ENCODE results near the gene PFN3.

PFN3 gene

DNA sequence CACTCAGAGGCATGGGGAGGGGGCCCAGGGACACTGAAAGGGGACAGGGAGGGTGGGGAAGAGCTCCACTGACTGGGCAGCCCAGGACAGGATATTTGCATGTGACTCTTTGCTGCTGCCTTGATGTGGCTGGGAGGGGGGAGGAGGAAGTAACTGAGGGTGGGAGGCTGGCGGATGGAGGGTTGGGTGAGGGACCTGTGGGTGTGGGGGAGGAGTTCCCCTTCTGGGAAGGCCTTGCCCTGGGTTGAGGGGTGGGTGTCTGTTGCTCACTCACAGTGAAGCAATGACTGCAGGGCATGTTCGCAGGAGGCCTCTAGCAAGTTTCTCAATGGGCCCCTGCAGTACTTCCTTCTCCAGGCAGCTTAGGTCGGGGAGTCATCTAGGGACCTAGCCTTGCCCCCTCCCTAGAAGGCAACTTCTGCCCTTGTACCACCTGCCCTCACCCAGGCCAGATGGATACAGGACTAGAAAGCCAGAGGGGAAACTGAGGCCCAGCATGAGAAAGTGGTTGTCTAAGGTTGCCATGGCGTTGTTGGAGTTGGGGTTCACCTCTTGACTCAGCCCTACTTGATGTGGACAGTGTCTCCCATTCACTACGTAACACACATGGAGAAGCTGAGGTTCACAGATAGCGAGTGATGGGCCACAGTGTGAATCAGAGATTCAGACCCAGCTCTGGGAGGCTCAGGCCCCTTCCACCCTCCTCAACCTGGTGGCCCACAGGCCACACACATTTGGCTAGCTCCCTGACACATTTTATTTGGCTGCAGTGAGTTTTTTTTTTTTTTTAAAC, 29.0 kb upstream of the PFN3 start:
- H2BK5ac ChIP-seq (ENCODE audit: low read length), result no peak overlapping the region
- peaks cover 11% of the 10 kb centered on the region for H3K79me1 ChIP-seq (ENCODE audit: low read length)
- H3K9ac ChIP-seq (ENCODE audit: low read length), result no peak overlapping the region
- no peak overlapping the region for H3K4ac ChIP-seq (ENCODE audit: low read depth, low read length)
- H2AK5ac ChIP-seq (ENCODE audit: low read length), result no peak overlapping the region
- no peak overlapping the region for H2BK120ac ChIP-seq (ENCODE audit: low read depth, low read length)
- no peak overlapping the region for H3K18ac ChIP-seq (ENCODE audit: low read length)
- no peaks in the 10 kb centered on the region for H3K36me3 ChIP-seq (ENCODE audit: control insufficient read depth, insufficient read depth, low read length)
- no peak overlapping the region for H3K4me3 ChIP-seq (ENCODE audit: low read length)
- peak overlapping the region; percentile 5 for H3K56ac ChIP-seq (ENCODE audit: low read length)
- no peak for DNase-seq
- peaks cover 6% of the 10 kb centered on the region for H3K4me1 ChIP-seq (ENCODE audit: control insufficient read depth, low read depth, low read length)
- no peak overlapping the region for H3K4me2 ChIP-seq (ENCODE audit: low read length)
- peaks cover 5% of the 10 kb centered on the region for H3K79me2 ChIP-seq (ENCODE audit: control insufficient read depth, insufficient read depth, low read length)
- no peak overlapping the region for H3K27ac ChIP-seq (ENCODE audit: low read depth, low read length)
- H3K27me3 ChIP-seq (ENCODE audit: insufficient read depth, low read length, poor library complexity), result no peaks in the 10 kb centered on the region
- no CpG with 5 or more reads among the region's 6 CpGs for WGBS (ENCODE audit: extremely low coverage, insufficient coverage, low lambda C conversion rate)
- H2BK15ac ChIP-seq (replicated peaks; ENCODE audit: low read depth), result no peak overlapping the region
- no peak overlapping the region for H4K5ac ChIP-seq (ENCODE audit: low read length)
- H3K23ac ChIP-seq (ENCODE audit: low read length), result no peak overlapping the region
- no peak overlapping the region for H4K8ac ChIP-seq (ENCODE audit: low read depth, low read length)

- Histone ChIP-seq H3K23ac (ENCODE audit: low read length) (no peak overlapping the region), H2BK5ac (ENCODE audit: low read length) (no peak overlapping the region), H3K4me1 (ENCODE audit: control insufficient read depth, low read depth, low read length) (peaks cover 6% of the 10 kb centered on the region), H3K4me2 (ENCODE audit: low read length) (no peak overlapping the region), H2BK15ac (replicated peaks; ENCODE audit: low read depth) (no peak overlapping the region), H4K5ac (ENCODE audit: low read length) (no peak overlapping the region), H3K27me3 (ENCODE audit: insufficient read depth, low read length, poor library complexity) (no peaks in the 10 kb centered on the region), H3K27ac (ENCODE audit: low read depth, low read length) (no peak overlapping the region), H3K18ac (ENCODE audit: low read length) (no peak overlapping the region), H4K8ac (ENCODE audit: low read depth, low read length) (no peak overlapping the region), H3K56ac (ENCODE audit: low read length) (peak overlapping the region; percentile 5), H3K4me3 (ENCODE audit: low read length) (no peak overlapping the region), H3K79me1 (ENCODE audit: low read length) (peaks cover 11% of the 10 kb centered on the region), H3K36me3 (ENCODE audit: control insufficient read depth, insufficient read depth, low read length) (no peaks in the 10 kb centered on the region), H3K4ac (ENCODE audit: low read depth, low read length) (no peak overlapping the region), H2AK5ac (ENCODE audit: low read length) (no peak overlapping the region), H3K79me2 (ENCODE audit: control insufficient read depth, insufficient read depth, low read length) (peaks cover 5% of the 10 kb centered on the region), H3K9ac (ENCODE audit: low read length) (no peak overlapping the region), H2BK120ac (ENCODE audit: low read depth, low read length) (no peak overlapping the region)
- WGBS (ENCODE audit: extremely low coverage, insufficient coverage, low lambda C conversion rate), result no CpG with 5 or more reads among the region's 10 CpGs
- no peak for DNase-seq
These were observed 28.2 kb upstream of the PFN3 start for GRCh38 chr5:177428574-177429217.

DNA sequence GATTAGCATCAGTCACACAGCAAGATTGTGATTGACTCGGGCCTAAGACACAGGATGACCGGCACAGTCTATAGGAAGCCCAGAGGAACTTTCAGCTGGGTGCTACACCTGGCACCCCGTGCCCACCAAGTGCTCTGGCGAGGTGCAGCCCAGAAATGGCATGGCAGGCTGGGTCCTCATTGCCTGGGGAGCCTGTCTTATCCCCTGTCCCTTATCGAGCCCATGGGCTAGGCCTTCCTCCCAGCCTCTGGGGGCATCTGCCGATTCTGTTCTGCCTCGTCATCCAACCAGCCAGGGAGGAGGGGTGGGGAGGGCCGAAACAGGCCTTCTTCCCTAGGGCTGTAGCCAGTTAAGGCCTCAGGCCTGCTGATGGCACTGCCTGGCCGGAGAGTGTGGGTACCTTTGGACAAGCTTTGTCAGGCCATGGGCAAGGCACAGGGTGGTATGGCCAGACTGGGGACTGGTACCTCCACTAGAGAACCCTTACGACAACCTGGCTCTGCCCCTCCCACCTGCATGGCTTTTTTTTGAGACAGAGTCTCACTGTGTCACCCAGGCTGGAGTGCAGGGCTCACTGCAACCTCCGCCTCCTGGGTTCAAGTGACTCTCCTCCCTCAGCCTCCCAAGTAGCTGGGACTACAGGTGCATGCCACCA, 27.6 kb upstream of the PFN3 start:
- no peak overlapping the region for H3K4me3 ChIP-seq (ENCODE audit: low read length)
- no peaks in the 10 kb centered on the region for H3K27me3 ChIP-seq (ENCODE audit: insufficient read depth, low read length, poor library complexity)
- H3K56ac ChIP-seq (ENCODE audit: low read length), result peak overlapping the region; percentile 94
- no peak overlapping the region for H3K23ac ChIP-seq (ENCODE audit: low read length)
- H3K79me2 ChIP-seq (ENCODE audit: control insufficient read depth, insufficient read depth, low read length), result peaks cover 5% of the 10 kb centered on the region
- H3K4ac ChIP-seq (ENCODE audit: low read depth, low read length), result no peak overlapping the region
- H2BK5ac ChIP-seq (ENCODE audit: low read length), result no peak overlapping the region
- H3K36me3 ChIP-seq (ENCODE audit: control insufficient read depth, insufficient read depth, low read length), result no peaks in the 10 kb centered on the region
- H3K27ac ChIP-seq (ENCODE audit: low read depth, low read length), result no peak overlapping the region
- no CpG with 5 or more reads among the region's 11 CpGs for WGBS (ENCODE audit: extremely low coverage, insufficient coverage, low lambda C conversion rate)
- peaks cover 6% of the 10 kb centered on the region for H3K4me1 ChIP-seq (ENCODE audit: control insufficient read depth, low read depth, low read length)
- no peak overlapping the region for H2AK5ac ChIP-seq (ENCODE audit: low read length)
- no peak overlapping the region for H3K18ac ChIP-seq (ENCODE audit: low read length)
- no peak overlapping the region for H2BK120ac ChIP-seq (ENCODE audit: low read depth, low read length)
- no peak overlapping the region for H2BK15ac ChIP-seq (replicated peaks; ENCODE audit: low read depth)
- H3K9ac ChIP-seq (ENCODE audit: low read length), result peak overlapping the region; percentile 94
- peaks cover 11% of the 10 kb centered on the region for H3K79me1 ChIP-seq (ENCODE audit: low read length)
- no peak overlapping the region for H4K8ac ChIP-seq (ENCODE audit: low read depth, low read length)
- no peak for DNase-seq
- no peak overlapping the region for H3K4me2 ChIP-seq (ENCODE audit: low read length)
- H4K5ac ChIP-seq (ENCODE audit: low read length), result no peak overlapping the region

DNA sequence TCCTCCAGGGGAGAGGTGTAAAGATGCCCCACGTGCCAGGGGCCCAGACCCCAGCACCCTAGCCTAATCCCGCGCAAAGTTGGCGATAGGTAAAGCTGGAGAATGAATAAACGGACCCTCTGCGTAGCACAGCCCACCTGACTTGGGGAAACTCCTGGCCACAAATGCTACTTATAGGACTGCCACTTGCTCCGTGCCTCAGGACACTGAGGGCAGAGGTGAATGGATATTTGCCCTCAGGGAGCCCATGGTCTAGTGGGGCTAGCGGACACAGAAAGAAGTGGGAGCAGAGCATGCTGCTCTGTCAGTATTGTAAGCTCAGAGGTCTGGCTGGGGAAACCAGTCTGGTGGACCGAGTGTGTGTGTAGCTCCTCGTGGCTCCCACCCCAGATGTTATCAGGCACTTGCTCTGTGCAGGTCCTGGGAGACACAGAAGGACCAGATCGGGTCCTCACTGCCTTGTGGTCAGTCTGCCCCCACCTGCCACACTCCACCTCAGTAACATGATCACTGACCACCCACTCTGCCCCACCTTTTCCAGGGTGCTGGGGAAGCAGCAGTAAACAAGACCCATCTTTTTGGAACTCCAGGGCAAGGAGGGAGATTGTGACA, 26.9 kb upstream of the PFN3 start:
- no peak overlapping the region for H3K18ac ChIP-seq (ENCODE audit: low read length)
- H4K8ac ChIP-seq (ENCODE audit: low read depth, low read length), result no peak overlapping the region
- H3K27ac ChIP-seq (ENCODE audit: low read depth, low read length), result no peak overlapping the region
- no peak overlapping the region for H3K4ac ChIP-seq (ENCODE audit: low read depth, low read length)
- H3K4me2 ChIP-seq (ENCODE audit: low read length), result peak overlapping the region; percentile 89
- H3K79me2 ChIP-seq (ENCODE audit: control insufficient read depth, insufficient read depth, low read length), result peaks cover 5% of the 10 kb centered on the region
- H2BK120ac ChIP-seq (ENCODE audit: low read depth, low read length), result no peak overlapping the region
- H4K5ac ChIP-seq (ENCODE audit: low read length), result no peak overlapping the region
- no peaks in the 10 kb centered on the region for H3K36me3 ChIP-seq (ENCODE audit: control insufficient read depth, insufficient read depth, low read length)
- peaks cover 11% of the 10 kb centered on the region for H3K79me1 ChIP-seq (ENCODE audit: low read length)
- H2BK5ac ChIP-seq (ENCODE audit: low read length), result no peak overlapping the region
- H3K4me1 ChIP-seq (ENCODE audit: control insufficient read depth, low read depth, low read length), result peaks cover 6% of the 10 kb centered on the region
- H2AK5ac ChIP-seq (ENCODE audit: low read length), result no peak overlapping the region
- H2BK15ac ChIP-seq (replicated peaks; ENCODE audit: low read depth), result no peak overlapping the region
- peak overlapping the region; percentile 94 for H3K9ac ChIP-seq (ENCODE audit: low read length)
- WGBS (ENCODE audit: extremely low coverage, insufficient coverage, low lambda C conversion rate), result no CpG with 5 or more reads among the region's 11 CpGs
- peak overlapping the region; percentile 82 for H3K4me3 ChIP-seq (ENCODE audit: low read length)
- DNase-seq, result no peak
- H3K27me3 ChIP-seq (ENCODE audit: insufficient read depth, low read length, poor library complexity), result no peaks in the 10 kb centered on the region
- H3K56ac ChIP-seq (ENCODE audit: low read length), result peak overlapping the region; percentile 94
- no peak overlapping the region for H3K23ac ChIP-seq (ENCODE audit: low read length)

GRCh38 chr5:177426566-177427210, 26.2 kb upstream of the PFN3 start, which contains the start of gene GRK6:
TSS of gene GRK6 (plus strand) at chr5:177426676. CDS start at chr5:177426846, 170 bp downstream.
- Histone ChIP-seq H3K4me3 (ENCODE audit: low read length) (peak within 1 kb of the TSS; percentile 82), H3K4ac (ENCODE audit: low read depth, low read length) (peak within 1 kb of the TSS; percentile 56), H3K36me3 (ENCODE audit: control insufficient read depth, insufficient read depth, low read length) (no peaks in the 10 kb centered on the region), H3K23ac (ENCODE audit: low read length) (peak within 1 kb of the TSS; percentile 99), H2BK15ac (replicated peaks; ENCODE audit: low read depth) (no peak within 1 kb of the TSS), H3K9ac (ENCODE audit: low read length) (peak within 1 kb of the TSS; percentile 94), H2AK5ac (ENCODE audit: low read length) (peak within 1 kb of the TSS; percentile 37), H3K27me3 (ENCODE audit: insufficient read depth, low read length, poor library complexity) (no peaks in the 10 kb centered on the region), H3K4me2 (ENCODE audit: low read length) (peak within 1 kb of the TSS; percentile 89), H3K56ac (ENCODE audit: low read length) (peak within 1 kb of the TSS; percentile 94), H2BK5ac (ENCODE audit: low read length) (no peak within 1 kb of the TSS), H3K79me2 (ENCODE audit: control insufficient read depth, insufficient read depth, low read length) (peaks cover 5% of the 10 kb centered on the region), H2BK120ac (ENCODE audit: low read depth, low read length) (peak within 1 kb of the TSS; percentile 78), H4K8ac (ENCODE audit: low read depth, low read length) (no peak within 1 kb of the TSS), H3K4me1 (ENCODE audit: control insufficient read depth, low read depth, low read length) (peaks cover 6% of the 10 kb centered on the region), H3K79me1 (ENCODE audit: low read length) (peaks cover 11% of the 10 kb centered on the region), H4K5ac (ENCODE audit: low read length) (no peak within 1 kb of the TSS), H3K18ac (ENCODE audit: low read length) (peak within 1 kb of the TSS; percentile 46), H3K27ac (ENCODE audit: low read depth, low read length) (peak within 1 kb of the TSS; percentile 69)
- no CpG with 5 or more reads among the region's 82 CpGs for WGBS (ENCODE audit: extremely low coverage, insufficient coverage, low lambda C conversion rate)
- peak; percentile 42 for DNase-seq

All from mesendoderm (in vitro differentiated cells).